ENCODE results near the gene TENM4. TPM values are rescaled to one million over a fixed set of nuclear protein-coding genes. Genes with fewer than 3 reads are reported as not detected.
"Not testable (repeated sequence)": the region's sequence is repeated elsewhere in the genome, so short reads cannot be mapped to it uniquely, and the experiment has no call there.

Gene TENM4
- polyA plus RNA-seq, 2 of the 4 experiments (the other 2 are of a cell fraction): 0.06 to 0.31 TPM

GRCh38 chr11:79227308-79227707 is 213.5 kb downstream of the TENM4 start:
- H3K4me3 ChIP-seq: no peak overlapping the region
- no peaks in the 10 kb centered on the region for H3K4me1 ChIP-seq
- 33% methylated on average over 5 of the region's 5 CpGs for WGBS (ENCODE audit: missing lambda C conversion rate)
- TF ChIP-seq EP300 (IDR thresholded peaks at IDR 0.05) (no peak), RNF2 (IDR thresholded peaks at IDR 0.05; ENCODE audit: borderline replicate concordance, low read depth) (no peak), BCL3 (IDR thresholded peaks at IDR 0.05) (no peak), CEBPB (IDR thresholded peaks at IDR 0.05) (no peak), E2F6 (IDR thresholded peaks at IDR 0.05; ENCODE audit: borderline replicate concordance, low read depth) (no peak)
- H3K27ac ChIP-seq: no peak overlapping the region
- FAIRE-seq (no peak), DNase-seq (ENCODE audit: low read depth in 1 of 2, low spot score in 1 of 2) (no peak), ATAC-seq (no peak)
- no peak overlapping the region for H3K4me2 ChIP-seq
- no peaks in the 10 kb centered on the region for H3K9me3 ChIP-seq
- ChIA-PET POLR2A (no interaction called here), CTCF (no interaction called here)

- DNase-seq (ENCODE audit: low read depth in 1 of 2, low spot score in 1 of 2): no peak
- WGBS (ENCODE audit: missing lambda C conversion rate): 12% methylated on average over 4 of the region's 4 CpGs
- TF ChIP-seq PHF8 (IDR thresholded peaks at IDR 0.05; ENCODE audit: borderline replicate concordance, low read depth) (no peak), MAFK (IDR thresholded peaks at IDR 0.05; ENCODE audit: partially characterized antibody) (no peak), CEBPB (IDR thresholded peaks at IDR 0.05) (no peak), TFCP2L1 (CRISPR knock-in tag; IDR thresholded peaks at IDR 0.05) (no peak), SMC3 (IDR thresholded peaks at IDR 0.05) (no peak), REST (IDR thresholded peaks at IDR 0.05) (no peak), JUN (IDR thresholded peaks at IDR 0.05) (no peak), SREBF2 (IDR thresholded peaks at IDR 0.05) (no peak)
- no peak overlapping the region for H3K4me3 ChIP-seq
- H3K4me1 ChIP-seq: no peaks in the 10 kb centered on the region
- POLR2A ChIA-PET: no interaction called here
- H3K4me2 ChIP-seq: no peak overlapping the region
- no peak overlapping the region for H3K27ac ChIP-seq
- no peaks in the 10 kb centered on the region for H3K9me3 ChIP-seq
- CTCF ChIA-PET: interaction anchor here (0.8 kb wide), 1 partner anchor 268 kb away, joined by 4 read pairs; no protein-coding TSS in a partner anchor
- no peak for FAIRE-seq
- ATAC-seq: no peak
These were observed 214.7 kb downstream of the TENM4 start for GRCh38 chr11:79226126-79226525.

- POLR2A ChIA-PET; H3K9me3 ChIP-seq; H3K4me3 ChIP-seq; H3K27ac ChIP-seq; H3K4me2 ChIP-seq; ATAC-seq; H3K4me1 ChIP-seq; CTCF ChIA-PET; FAIRE-seq; DNase-seq (ENCODE audit: low read depth in 1 of 2, low spot score in 1 of 2): not testable (repeated sequence)
- 23% methylated on average over 5 of the region's 5 CpGs for WGBS (ENCODE audit: missing lambda C conversion rate)
These were observed 218.7 kb downstream of the TENM4 start for GRCh38 chr11:79222163-79222562.

GRCh38 chr11:79221444-79222130 is 219.2 kb downstream of the TENM4 start:
- ChIA-PET CTCF (no interaction called here), POLR2A (no interaction called here)
- DNase-seq (ENCODE audit: low read depth in 1 of 2, low spot score in 1 of 2) (no peak), FAIRE-seq (no peak), ATAC-seq (no peak)
- no peaks in the 10 kb centered on the region for H3K9me3 ChIP-seq
- H3K4me2 ChIP-seq: no peak overlapping the region
- 23% methylated on average over 10 of the region's 10 CpGs for WGBS (ENCODE audit: missing lambda C conversion rate)
- no peaks in the 10 kb centered on the region for H3K4me1 ChIP-seq
- H3K4me3 ChIP-seq: no peak overlapping the region
- no peak overlapping the region for H3K27ac ChIP-seq
- no peak for TF ChIP-seq POLR2A (IDR thresholded peaks at IDR 0.05; ENCODE audit: low read length)
- TF ChIP-seq MAZ (IDR thresholded peaks at IDR 0.05; ENCODE audit: borderline replicate concordance, low read depth, low read length): no peak
- no peak for TF ChIP-seq NR3C1 (IDR thresholded peaks at IDR 0.05)
- TF ChIP-seq FOSB (CRISPR knock-in tag; IDR thresholded peaks at IDR 0.05): no peak
- no peak for TF ChIP-seq HOXA7 (CRISPR knock-in tag; IDR thresholded peaks at IDR 0.05)
- no peak for TF ChIP-seq BHLHE40 (IDR thresholded peaks at IDR 0.05; ENCODE audit: low read depth, low read length)
- no peak for TF ChIP-seq SMC3 (IDR thresholded peaks at IDR 0.05)
- no peak for TF ChIP-seq ZNF302 (CRISPR knock-in tag; IDR thresholded peaks at IDR 0.05)
- TF ChIP-seq ESRRA (IDR thresholded peaks at IDR 0.05; ENCODE audit: borderline replicate concordance, low read length): no peak
- TF ChIP-seq NPAS2 (CRISPR knock-in tag; IDR thresholded peaks at IDR 0.05; ENCODE audit: borderline replicate concordance): no peak
- TF ChIP-seq JUN (IDR thresholded peaks at IDR 0.05): no peak
- no peak for TF ChIP-seq HES2 (IDR thresholded peaks at IDR 0.05)
